K562 (cell line): ENCODE results near the gene PSG4. TPM values are rescaled to one million over a fixed set of nuclear protein-coding genes. Genes with fewer than 3 reads are reported as not detected.
"Not testable (repeated sequence)": the region's sequence is repeated elsewhere in the genome, so short reads cannot be mapped to it uniquely, and the experiment has no call there.

Experiments
- ATAC-seq: fragments of 200-7000 bp; cut with Tn5 transposase; 3 replicates; pipeline ENCODE4 v1.9.1; 2020; ENCODE audit warnings: moderate library complexity
- BruUV-seq: library from RNA; stranded (reverse); fragments of 400-500 nt; replicated peaks from 2 replicates; lab custom pipeline; 2021; lab: Mats Ljungman, UMichigan
- CTCF ChIA-PET: fragments of 300-600 bp; formaldehyde crosslinking; extraction: SDS; loops from one replicate; lab custom pipeline; 2021; ENCODE audit warnings: low intra/inter-chr PET ratio; lab: Yijun Ruan, JAX
- POLR2A ChIA-PET: fragments of 300-600, 350-650 bp; sonication (Branson Sonifier 250); formaldehyde crosslinking; extraction: SDS; loops from one replicate; lab custom pipeline; 2021; ENCODE audit warnings: antibody characterized with exemption, inconsistent platforms; lab: Yijun Ruan, JAX
- DNase-seq, 4 experiments: peaks; one replicate each; pipeline versions ENCODE4 v3.0.0 to v3.0.0-alpha.2; 2011 to 2018; ENCODE audit warnings: low spot score in 3 of 4, mixed read lengths in 3 of 4; ENCODE audit errors: extremely low read depth in 1 of 4
- FAIRE-seq: peaks from 2 replicates; lab custom pipeline; 2011; peaks lifted over from hg19 to GRCh38; lab: Jason Lieb, UNC
- H2AFZ ChIP-seq: 2 replicates; pipeline ENCODE4 v1.6.0; 2011; ENCODE audit warnings: low read depth, low read length, control low read depth, inconsistent platforms
- H3K27ac ChIP-seq: fragments of 200-600 bp; 3 replicates; pipeline ENCODE4 v1.8.0; 2011; ENCODE audit warnings: low read depth, mild to moderate bottlenecking, control low read depth, inconsistent platforms, low read length, moderate library complexity, mixed read lengths; ENCODE audit errors: extremely low read depth
- H3K27me3 ChIP-seq, 2 experiments: fragments of 300-600 bp in 1 of 2; 2 replicates in 1 of 2; 3 replicates in 1 of 2; pipeline versions ENCODE4 v1.6.0 to v1.8.0; 2011; ENCODE audit warnings: inconsistent platforms in 2 of 2, low read length in 2 of 2, mild to moderate bottlenecking in 1 of 2, mixed read lengths in 1 of 2, moderate library complexity in 1 of 2; ENCODE audit not compliant: control insufficient read depth in 2 of 2, insufficient read depth in 2 of 2
- H3K36me3 ChIP-seq: fragments of 300-600 bp; 3 replicates; pipeline ENCODE4 v1.8.0; 2011; ENCODE audit warnings: mild to moderate bottlenecking, low read length, inconsistent platforms; ENCODE audit not compliant: control insufficient read depth, insufficient read depth
- H3K4me1 ChIP-seq, 2 experiments: fragments of 200-600 bp in 1 of 2; replicated peaks in 1 of 2; 2 replicates in 1 of 2; 3 replicates in 1 of 2; pipeline versions ENCODE4 v1.5.1 to v1.8.0; 2011; ENCODE audit warnings: inconsistent platforms in 2 of 2, low read length in 2 of 2, mild to moderate bottlenecking in 1 of 2, mixed read lengths in 1 of 2, moderate library complexity in 1 of 2; ENCODE audit not compliant: control insufficient read depth in 2 of 2, insufficient read depth in 2 of 2
- H3K4me2 ChIP-seq: 2 replicates; pipeline ENCODE4 v1.6.1; 2011; ENCODE audit warnings: low read length, control low read depth, inconsistent platforms, mixed read lengths; ENCODE audit not compliant: insufficient read depth
- H3K4me3 ChIP-seq: fragments of 200-600 bp; sonication (generic), shearing (Covaris generic); 2 replicates; pipeline ENCODE4 v1.5.1; 2016; ENCODE audit warnings: control low read depth, inconsistent platforms
- H3K79me2 ChIP-seq: fragments of 200-600 bp; 3 replicates; pipeline ENCODE4 v1.8.0; 2011; ENCODE audit warnings: low read length, inconsistent platforms; ENCODE audit not compliant: control insufficient read depth, insufficient read depth
- H3K9ac ChIP-seq, 2 experiments: 2 replicates each; pipeline versions ENCODE4 v1.6.0 to v1.6.1; 2011; ENCODE audit warnings: low read depth in 2 of 2, low read length in 2 of 2, control low read depth in 1 of 2, inconsistent platforms in 1 of 2, mild to moderate bottlenecking in 1 of 2, mixed read lengths in 1 of 2; ENCODE audit not compliant: insufficient read depth in 1 of 2
- H3K9me1 ChIP-seq: one replicate; pipeline ENCODE4 v1.6.0; 2011; ENCODE audit warnings: inconsistent platforms, mild to moderate bottlenecking, low read length, moderate library complexity; ENCODE audit not compliant: control insufficient read depth, insufficient read depth
- H3K9me3 ChIP-seq: replicated peaks from 2 replicates; pipeline ENCODE4 v1.5.1; 2011; ENCODE audit warnings: low read depth, low read length, inconsistent platforms; ENCODE audit not compliant: control insufficient read depth, insufficient read depth
- H4K20me1 ChIP-seq: replicated peaks from 2 replicates; pipeline ENCODE4 v1.6.1; 2011; ENCODE audit warnings: low read length, inconsistent platforms, mixed read lengths; ENCODE audit not compliant: control insufficient read depth, insufficient read depth
- WGBS: fragments of 100-300 bp; shearing (Covaris generic); methylation state at CpG from one replicate; pipeline ENCODE4 v1.1.6; 2016; ENCODE audit warnings: low coverage, mixed read lengths; ENCODE audit not compliant: insufficient coverage; ENCODE audit errors: missing lambda C conversion rate; 5-methylcytosine and 5-hydroxymethylcytosine counted together
- in situ Hi-C: fragments of 300-500 bp; cut with MboI; formaldehyde crosslinking; loops from 4 replicates; pipeline ENCODE4 v1.15.0; 2018; ENCODE audit warnings: inconsistent platforms, mixed read lengths
- intact Hi-C: fragments of 100-400 bp; cut with micrococcal nuclease; formaldehyde crosslinking; loops from 2 replicates; pipeline ENCODE4 v1.14.2; 2022
- polyA plus RNA-seq, 8 experiments: library from polyadenylated mRNA; depleted of rRNA in 4 of 8; stranded (reverse) in 5 of 8; unstranded in 3 of 8; fragments of >200 nt; fragmentation: Nextera tagmentation in 2 of 8; fragmentation: Illumina TruSeq in 1 of 8; extraction: Ambion mirVana in 2 of 8; extraction: Trizol in 1 of 8; gene quantifications; 2 replicates each; pipeline versions ENCODE4 v1.2.1 to v1.2.3, GENCODE V29; 2011 to 2014; ENCODE audit warnings: inconsistent platforms in 1 of 8, missing spikeins in 1 of 8
- total RNA-seq, 7 experiments: library from RNA; depleted of rRNA in 6 of 7; stranded (reverse); fragments of >200 nt in 6 of 7; fragmentation: Illumina TruSeq in 2 of 7; extraction: Trizol in 2 of 7; gene quantifications; 2 replicates each; pipeline versions ENCODE4 v1.2.1 to v1.2.3, GENCODE V29; 2011 to 2021; ENCODE audit warnings: low replicate concordance in 1 of 7

The PSG4 gene
- total and polyA plus RNA-seq, 9 of the 15 experiments (the other 6 are each of a cell fraction or from before 2014, with no cell fraction given): 0.03 TPM; not detected in 8

DNA sequence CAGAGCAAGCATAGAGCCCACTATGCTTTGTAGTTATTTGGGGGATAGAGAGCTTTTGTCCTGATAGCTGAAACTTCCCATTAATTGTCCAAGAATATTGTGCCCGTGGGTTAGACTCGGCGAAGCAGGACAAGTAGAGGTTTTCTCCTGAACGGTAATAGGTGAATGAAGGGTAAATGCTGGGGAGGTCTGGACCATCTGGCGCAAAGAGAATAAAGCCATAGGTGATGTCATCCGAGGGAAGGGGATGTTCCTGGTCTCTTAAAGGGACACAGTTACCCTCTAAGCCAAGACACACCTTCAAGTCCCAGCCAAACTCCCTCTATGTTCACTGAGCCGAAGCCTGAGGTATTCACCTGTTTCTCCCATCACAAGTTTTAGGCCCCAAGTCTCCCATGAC is 11.0 kb downstream of the PSG4 start:
- H3K9ac ChIP-seq, FAIRE-seq, CTCF ChIA-PET, H3K4me2 ChIP-seq, H3K9me3 ChIP-seq, H3K36me3 ChIP-seq, H3K9me1 ChIP-seq, H3K27ac ChIP-seq, in situ Hi-C loops, H3K27me3 ChIP-seq, H2AFZ ChIP-seq, H4K20me1 ChIP-seq, H3K4me3 ChIP-seq, H3K4me1 ChIP-seq, BruUV-seq, POLR2A ChIA-PET, DNase-seq, ATAC-seq, H3K79me2 ChIP-seq, intact Hi-C loops: not testable (repeated sequence)
- 6% methylated on average over 7 of the region's 7 CpGs for WGBS

DNA sequence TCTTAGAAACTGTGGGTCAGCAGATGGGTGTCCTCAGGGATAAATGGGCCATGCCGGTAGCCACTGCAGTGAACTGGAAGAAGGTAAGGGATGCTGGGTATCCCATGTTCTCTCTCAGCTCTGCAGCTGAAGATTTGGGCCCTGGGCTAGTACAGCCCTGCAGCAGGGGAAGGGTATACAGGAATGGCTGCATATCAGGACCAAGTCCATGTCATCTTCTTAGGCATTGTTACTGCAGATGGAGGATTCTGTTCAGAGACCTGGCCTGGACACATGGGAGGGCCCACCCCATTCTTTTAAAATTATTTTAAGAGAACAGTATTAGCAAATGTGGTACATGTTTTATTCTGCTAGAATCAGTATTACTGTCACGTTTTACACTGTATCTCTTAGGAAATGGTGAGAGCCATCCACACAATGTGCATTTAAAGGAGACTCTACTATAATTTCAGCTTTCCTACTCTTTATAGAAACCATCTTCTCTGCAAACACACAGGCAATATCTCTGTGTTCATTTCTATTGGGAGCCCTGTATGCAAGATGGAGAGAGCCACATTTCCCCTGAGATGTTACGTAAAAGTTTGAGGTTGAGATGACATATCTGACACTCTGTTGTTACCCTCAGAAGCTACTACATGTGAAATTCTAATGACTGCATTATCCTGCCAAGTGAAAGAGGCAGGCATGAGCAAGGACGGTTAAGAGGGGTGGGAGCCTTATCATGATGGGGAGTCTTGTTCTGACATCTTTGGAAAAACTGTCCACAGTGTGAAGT is 12.9 kb downstream of the PSG4 start:
- H3K36me3 ChIP-seq, H3K4me1 ChIP-seq, H2AFZ ChIP-seq, H3K4me3 ChIP-seq, H3K9me3 ChIP-seq, H3K4me2 ChIP-seq, DNase-seq, FAIRE-seq, ATAC-seq, in situ Hi-C loops, H3K27ac ChIP-seq, H3K9me1 ChIP-seq, H4K20me1 ChIP-seq, H3K27me3 ChIP-seq, H3K79me2 ChIP-seq, intact Hi-C loops, POLR2A ChIA-PET, BruUV-seq, H3K9ac ChIP-seq: not testable (repeated sequence)
- CTCF ChIA-PET: interaction anchor here (1.8 kb wide), 1 partner anchor 88 kb away, joined by 6 read pairs; no protein-coding TSS in a partner anchor
- WGBS: 0% methylated on average over 3 of the region's 4 CpGs
